Choroid plexus epithelial cell (primary cell): ENCODE measurements around the gene NSRP1.

ENCODE experiments used
- DNase-seq: peaks from one replicate; pipeline ENCODE4 v3.0.0-alpha.2; 2010; ENCODE audit warnings: low read depth
- H3K4me3 ChIP-seq: 2 replicates; pipeline ENCODE4 v1.5.1; 2011; ENCODE audit warnings: low read depth, mild to moderate bottlenecking, control low read depth, low read length, moderate library complexity
- CTCF ChIP-seq: conservative IDR thresholded peaks from 2 replicates; pipeline ENCODE4 v1.5.1; 2011; ENCODE audit warnings: low read depth, mild to moderate bottlenecking, control low read depth, inconsistent platforms, low read length, moderate library complexity

The NSRP1 gene

DNA sequence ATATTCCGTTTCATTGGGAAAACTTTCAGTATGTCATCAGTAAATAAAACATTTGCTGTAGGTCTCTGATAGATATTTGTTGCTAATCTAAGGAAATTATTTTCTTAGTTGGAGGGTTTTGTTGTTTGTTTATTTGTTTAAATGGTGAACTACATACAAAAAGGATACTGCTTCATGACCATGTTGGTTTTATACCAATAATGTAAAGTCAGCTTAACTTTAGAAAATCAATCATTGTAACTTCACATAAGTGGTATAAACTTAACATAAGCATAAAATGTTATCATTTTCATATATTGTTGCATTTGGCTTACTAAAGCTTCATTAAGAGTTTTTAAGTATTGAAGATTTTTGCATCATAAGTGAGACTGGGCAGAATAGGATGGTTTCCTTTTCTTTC is 57.9 kb downstream of the NSRP1 start:
- H3K4me3 ChIP-seq, result no peak overlapping the region
- DNase-seq, result no peak
- TF ChIP-seq CTCF, result no peak

GRCh38 chr17:30176855-30177254 is 60.2 kb downstream of the NSRP1 start:
- DNase-seq, result no peak
- H3K4me3 ChIP-seq, result no peak overlapping the region
- TF ChIP-seq CTCF, result no peak

GRCh38 chr17:30186761-30187160 is 70.1 kb downstream of the NSRP1 start:
- H3K4me3 ChIP-seq, result no peak overlapping the region
- no peak for TF ChIP-seq CTCF
- no peak for DNase-seq

GRCh38 chr17:30187573-30187972 is 71.0 kb downstream of the NSRP1 start:
- TF ChIP-seq CTCF, result no peak
- DNase-seq, result no peak
- H3K4me3 ChIP-seq, result no peak overlapping the region

- no peak for DNase-seq
- no peak overlapping the region for H3K4me3 ChIP-seq
- TF ChIP-seq CTCF, result no peak
Observed at GRCh38 chr17:30188211-30188939, 71.8 kb downstream of the NSRP1 start.

DNA sequence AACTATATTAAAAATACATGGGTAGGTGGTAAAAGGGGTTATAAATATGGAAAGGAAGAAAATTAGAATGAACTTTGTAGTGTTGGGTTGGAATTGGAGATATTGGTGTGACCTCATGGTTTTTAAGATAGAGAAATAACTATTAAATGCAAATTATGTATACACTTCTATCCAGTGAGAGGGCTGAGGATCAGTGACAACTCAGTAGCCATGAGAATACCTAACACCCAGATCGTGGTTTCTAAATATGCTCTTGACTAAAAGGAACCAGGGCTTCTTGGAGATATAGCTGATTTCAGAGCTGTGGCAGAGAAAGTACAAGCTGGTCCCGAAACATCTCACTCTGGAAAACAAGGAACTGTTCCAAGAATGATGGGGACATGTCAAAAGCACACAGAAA is 74.5 kb downstream of the NSRP1 start:
- DNase-seq, result no peak
- no peak overlapping the region for H3K4me3 ChIP-seq
- TF ChIP-seq CTCF, result no peak

DNA sequence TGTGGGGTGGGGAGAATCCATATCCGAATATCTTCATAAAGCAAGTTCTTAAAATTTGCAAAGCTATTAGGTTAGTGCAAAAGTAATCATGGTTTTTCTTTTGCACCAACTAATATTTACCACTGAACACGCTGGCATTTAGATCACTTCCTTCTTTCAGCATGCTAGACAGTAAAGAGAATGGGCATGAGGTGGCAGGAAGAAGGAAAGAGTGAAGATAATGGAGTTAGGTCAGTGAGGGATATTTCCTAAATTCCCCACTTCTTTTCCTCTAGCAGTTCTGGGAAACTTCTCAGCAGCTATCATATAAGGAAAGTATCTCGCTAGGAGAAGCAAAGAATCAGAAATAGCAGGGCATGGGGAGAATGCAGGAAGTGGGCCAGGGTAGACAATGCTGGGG is 79.9 kb downstream of the NSRP1 start:
- no peak for TF ChIP-seq CTCF
- H3K4me3 ChIP-seq, result no peak overlapping the region
- DNase-seq, result no peak
